Lower leg skin (tissue), 3 donors: Measurements from ENCODE around the gene C1orf232.

Source experiments
- CTCF ChIP-seq, 3 donors: fragments of 450-650 bp; IDR thresholded peaks; one replicate each; pipeline ENCODE4 v1.5.1; 2016; ENCODE audit warnings: antibody characterized with exemption in 3 of 3, mild to moderate bottlenecking in 3 of 3, moderate library complexity in 2 of 3
- POLR2A ChIP-seq, 2 donors: fragments of 450-650 bp; IDR thresholded peaks; one replicate each; pipeline ENCODE4 v1.6.1; 2016 to 2017; ENCODE audit warnings: antibody characterized with exemption in 2 of 2, mild to moderate bottlenecking in 1 of 2, moderate library complexity in 1 of 2

GRCh38 chr1:26119892-26120608, 48.7 kb downstream of the C1orf232 start:
- TF ChIP-seq POLR2A (IDR thresholded peaks at IDR 0.05) (no peak), CTCF (IDR thresholded peaks at IDR 0.05) (no peak)
